ENCODE results near the gene SLC5A10. TPM values are rescaled to one million over a fixed set of nuclear protein-coding genes. Genes with fewer than 3 reads are reported as not detected.
A peak's percentile ranks its signal among the peaks of the same experiment; 100 is the strongest.

SLC5A10 gene
- total and polyA plus RNA-seq, 5 donors from 2014 or later: 0.05 to 0.23 (median 0.16) TPM; not detected in 1

GRCh38 chr17:18995220-18995619 is 43.3 kb downstream of the SLC5A10 start:
- peak overlapping the region in 1 of 4 donors; percentile 58 for H3K4me3 Mint-ChIP-seq

DNA sequence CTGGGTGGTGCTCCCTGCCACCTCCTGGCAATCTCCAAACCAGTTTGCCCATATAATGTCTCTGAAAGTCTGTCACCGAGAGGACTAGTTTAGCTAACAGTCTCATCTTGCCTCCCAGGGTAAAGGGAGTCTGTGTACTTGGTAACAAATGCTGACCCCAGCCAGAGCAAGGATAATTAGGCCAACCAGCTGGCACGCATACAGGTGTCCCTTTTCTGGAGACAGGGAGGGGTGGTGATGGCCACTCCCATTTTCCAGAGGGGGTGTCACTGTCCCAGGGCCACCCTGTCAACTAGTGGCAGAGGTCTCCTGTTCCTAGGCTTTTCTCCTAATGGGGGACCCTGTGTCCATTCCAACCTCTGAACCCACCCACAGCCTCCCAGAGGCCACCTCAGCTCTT is 44.5 kb downstream of the SLC5A10 start:
- no peak overlapping the region for H3K4me3 Mint-ChIP-seq
- peaks cover 19% of the 10 kb centered on the region for H3K4me1 ChIP-seq (ENCODE audit: control insufficient read depth, insufficient read depth, low read length, poor library complexity, severe bottlenecking)
- H3K9me3 Mint-ChIP-seq: peaks cover 0 to 9% (median 1%) of the 10 kb centered on the region in 7 donors
- no peaks in the 10 kb centered on the region for H3K27me3 Mint-ChIP-seq
- peaks cover 0 to 44% (median 19%) of the 10 kb centered on the region in 4 donors for H3K4me1 Mint-ChIP-seq
- H3K9me3 ChIP-seq (ENCODE audit: control insufficient read depth in 2 of 2, low read length in 2 of 2): peaks cover 6 to 7% of the 10 kb centered on the region in 2 experiments
- no peak overlapping the region for H3K27ac ChIP-seq (ENCODE audit: insufficient read depth, low read length, poor library complexity, severe bottlenecking)
- no peak overlapping the region for H3K4me3 ChIP-seq (ENCODE audit: low read depth, low read length)
- H3K27ac Mint-ChIP-seq: no peak overlapping the region
- no peaks in the 10 kb centered on the region for H3K27me3 ChIP-seq (ENCODE audit: control insufficient read depth, insufficient read depth, low read length)
- DNase-seq (no peak), ATAC-seq (ENCODE audit: low read depth in 2 of 2) (no peak)
- H3K36me3 Mint-ChIP-seq: peaks cover 27% of the 10 kb centered on the region
- peaks cover 18% of the 10 kb centered on the region for H3K36me3 ChIP-seq (ENCODE audit: control insufficient read depth, insufficient read depth, low read length)

More at GRCh38 chr17:18995220-18995619, 43.3 kb downstream of the SLC5A10 start:
- Histone ChIP-seq H3K9me3 (ENCODE audit: control insufficient read depth in 2 of 2, low read length in 2 of 2) (peaks cover 6 to 7% of the 10 kb centered on the region in 2 experiments), H3K36me3 (ENCODE audit: control insufficient read depth, insufficient read depth, low read length) (peaks cover 14% of the 10 kb centered on the region), H3K27me3 (ENCODE audit: control insufficient read depth, insufficient read depth, low read length) (no peaks in the 10 kb centered on the region), H3K27ac (ENCODE audit: insufficient read depth, low read length, poor library complexity, severe bottlenecking) (no peak overlapping the region), H3K4me1 (ENCODE audit: control insufficient read depth, insufficient read depth, low read length, poor library complexity, severe bottlenecking) (peaks cover 8% of the 10 kb centered on the region), H3K4me3 (ENCODE audit: low read depth, low read length) (no peak overlapping the region)
- Mint-ChIP-seq H3K27me3 (no peaks in the 10 kb centered on the region), H3K9me3 (peaks cover 0 to 9% (median 1%) of the 10 kb centered on the region in 7 donors), H3K36me3 (peaks cover 27% of the 10 kb centered on the region), H3K27ac (no peak overlapping the region), H3K4me1 (peaks cover 0 to 32% (median 13%) of the 10 kb centered on the region in 4 donors)
- DNase-seq (no peak), ATAC-seq (ENCODE audit: low read depth in 2 of 2) (no peak)

GRCh38 chr17:18997650-18998196 is 45.8 kb downstream of the SLC5A10 start:
- Mint-ChIP-seq H3K4me3 (no peak overlapping the region), H3K36me3 (peaks cover 27% of the 10 kb centered on the region), H3K27me3 (no peaks in the 10 kb centered on the region), H3K4me1 (peaks cover 0 to 54% (median 29%) of the 10 kb centered on the region in 4 donors), H3K27ac (peak overlapping the region; percentile 3 to 26 (median 20)), H3K9me3 (peaks cover 0 to 9% (median 1%) of the 10 kb centered on the region in 7 donors)
- Histone ChIP-seq H3K36me3 (ENCODE audit: control insufficient read depth, insufficient read depth, low read length) (peaks cover 20% of the 10 kb centered on the region), H3K27ac (ENCODE audit: insufficient read depth, low read length, poor library complexity, severe bottlenecking) (no peak overlapping the region), H3K27me3 (ENCODE audit: control insufficient read depth, insufficient read depth, low read length) (no peaks in the 10 kb centered on the region), H3K9me3 (ENCODE audit: control insufficient read depth in 2 of 2, low read length in 2 of 2) (peaks cover 6 to 7% of the 10 kb centered on the region in 2 experiments), H3K4me3 (ENCODE audit: low read depth, low read length) (no peak overlapping the region), H3K4me1 (ENCODE audit: control insufficient read depth, insufficient read depth, low read length, poor library complexity, severe bottlenecking) (peaks cover 29% of the 10 kb centered on the region)
- DNase-seq (no peak), ATAC-seq (ENCODE audit: low read depth in 2 of 2) (no peak)

GRCh38 chr17:18999394-18999793 is 47.4 kb downstream of the SLC5A10 start:
- Mint-ChIP-seq H3K9me3 (peaks cover 0 to 9% (median 1%) of the 10 kb centered on the region in 7 donors), H3K27ac (no peak overlapping the region), H3K4me1 (peaks cover 0 to 51% (median 25%) of the 10 kb centered on the region in 4 donors), H3K36me3 (peaks cover 16% of the 10 kb centered on the region), H3K27me3 (no peaks in the 10 kb centered on the region), H3K4me3 (no peak overlapping the region)
- H3K27ac ChIP-seq (ENCODE audit: insufficient read depth, low read length, poor library complexity, severe bottlenecking): no peak overlapping the region
- H3K4me3 ChIP-seq (ENCODE audit: low read depth, low read length): no peak overlapping the region
- no peak for DNase-seq
- no peaks in the 10 kb centered on the region for H3K27me3 ChIP-seq (ENCODE audit: control insufficient read depth, insufficient read depth, low read length)
- peaks cover 6 to 7% of the 10 kb centered on the region in 2 experiments for H3K9me3 ChIP-seq (ENCODE audit: control insufficient read depth in 2 of 2, low read length in 2 of 2)
- H3K4me1 ChIP-seq (ENCODE audit: control insufficient read depth, insufficient read depth, low read length, poor library complexity, severe bottlenecking): peaks cover 36% of the 10 kb centered on the region
- H3K36me3 ChIP-seq (ENCODE audit: control insufficient read depth, insufficient read depth, low read length): peaks cover 17% of the 10 kb centered on the region
- no peak for ATAC-seq (ENCODE audit: low read depth in 2 of 2)

DNA sequence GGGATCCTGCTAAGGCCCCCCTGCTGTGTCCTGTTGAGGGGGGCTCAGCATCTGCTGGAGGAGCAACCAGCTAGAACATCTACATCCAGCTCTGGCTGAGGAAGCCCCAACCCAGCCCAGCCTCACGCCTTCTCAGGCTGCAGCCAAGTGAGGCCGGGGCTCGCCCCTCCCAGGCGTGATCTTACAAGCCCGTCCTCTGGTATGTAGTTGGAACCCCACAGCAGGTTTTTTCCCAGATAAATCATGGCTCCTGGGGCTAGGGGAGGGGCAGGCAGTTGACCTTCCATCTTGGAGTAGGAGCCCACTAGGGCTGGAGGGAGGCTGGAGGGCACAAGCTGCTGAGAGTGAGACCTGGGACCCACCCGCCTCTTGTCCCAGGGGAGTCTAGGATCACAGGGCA is 47.9 kb downstream of the SLC5A10 start:
- no peak overlapping the region for H3K27ac Mint-ChIP-seq
- H3K4me1 ChIP-seq (ENCODE audit: control insufficient read depth, insufficient read depth, low read length, poor library complexity, severe bottlenecking): peaks cover 38% of the 10 kb centered on the region
- H3K4me3 Mint-ChIP-seq: peak overlapping the region in 1 of 4 donors; percentile 15
- no peak overlapping the region for H3K27ac ChIP-seq (ENCODE audit: insufficient read depth, low read length, poor library complexity, severe bottlenecking)
- H3K4me1 Mint-ChIP-seq: peaks cover 0 to 50% (median 24%) of the 10 kb centered on the region in 4 donors
- peaks cover 17% of the 10 kb centered on the region for H3K36me3 ChIP-seq (ENCODE audit: control insufficient read depth, insufficient read depth, low read length)
- H3K27me3 Mint-ChIP-seq: no peaks in the 10 kb centered on the region
- DNase-seq (no peak), ATAC-seq (ENCODE audit: low read depth in 2 of 2) (no peak)
- no peaks in the 10 kb centered on the region for H3K27me3 ChIP-seq (ENCODE audit: control insufficient read depth, insufficient read depth, low read length)
- no peak overlapping the region for H3K4me3 ChIP-seq (ENCODE audit: low read depth, low read length)
- H3K9me3 ChIP-seq (ENCODE audit: control insufficient read depth in 2 of 2, low read length in 2 of 2): peaks cover 6 to 7% of the 10 kb centered on the region in 2 experiments
- peaks cover 0 to 9% (median 1%) of the 10 kb centered on the region in 7 donors for H3K9me3 Mint-ChIP-seq
- peaks cover 14% of the 10 kb centered on the region for H3K36me3 Mint-ChIP-seq

DNA sequence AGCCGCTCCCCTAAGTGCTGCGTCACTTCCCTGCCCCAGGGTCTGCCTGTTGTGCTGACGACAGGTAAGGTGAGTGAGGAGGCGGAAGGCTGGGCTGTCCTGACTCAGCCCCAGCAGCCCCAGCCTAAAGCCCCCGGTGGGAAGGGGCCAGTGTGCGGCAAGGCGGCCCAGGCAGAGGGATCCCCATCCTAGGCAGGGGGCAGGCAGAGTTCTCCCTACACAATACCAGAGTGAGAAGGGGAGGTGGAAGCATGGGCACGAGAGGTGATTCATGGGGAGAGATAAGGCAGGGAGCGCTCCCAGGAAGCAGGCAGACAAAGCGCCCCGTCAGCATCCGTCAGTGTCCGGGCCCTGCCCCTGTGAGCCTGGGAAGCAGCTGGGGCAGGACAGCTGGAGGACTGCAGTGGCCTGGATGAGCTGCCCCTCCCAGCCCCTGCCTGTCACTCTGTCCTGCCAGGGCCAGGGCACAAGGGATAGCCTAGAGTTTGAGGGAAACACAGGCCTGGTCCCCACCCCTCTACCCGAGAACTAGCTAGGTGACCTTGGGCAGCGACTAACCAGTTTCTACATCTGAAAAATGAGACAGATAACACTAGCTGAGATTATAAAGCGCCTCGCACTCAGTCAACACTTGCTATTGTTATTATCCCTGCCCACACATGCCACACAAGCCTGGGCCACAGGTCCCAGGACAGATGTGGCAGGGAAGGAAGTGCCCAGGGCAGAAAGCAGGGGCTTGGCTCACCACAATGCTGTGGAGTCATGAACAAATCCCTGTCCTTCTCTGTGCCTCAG is 48.8 kb downstream of the SLC5A10 start:
- H3K27ac Mint-ChIP-seq: peak overlapping the region; percentile 7 to 84 (median 68)
- no peak for DNase-seq
- no peaks in the 10 kb centered on the region for H3K27me3 Mint-ChIP-seq
- H3K4me3 Mint-ChIP-seq: peak overlapping the region in 2 of 4 donors; percentile 66 to 75
- peaks cover 7% of the 10 kb centered on the region for H3K36me3 Mint-ChIP-seq
- no peaks in the 10 kb centered on the region for H3K27me3 ChIP-seq (ENCODE audit: control insufficient read depth, insufficient read depth, low read length)
- H3K9me3 ChIP-seq (ENCODE audit: control insufficient read depth in 2 of 2, low read length in 2 of 2): peaks cover 3 to 7% of the 10 kb centered on the region in 2 experiments
- H3K4me3 ChIP-seq (ENCODE audit: low read depth, low read length): no peak overlapping the region
- H3K4me1 Mint-ChIP-seq: peaks cover 0 to 45% (median 22%) of the 10 kb centered on the region in 4 donors
- H3K9me3 Mint-ChIP-seq: peaks cover 0 to 5% (median 1%) of the 10 kb centered on the region in 7 donors
- H3K36me3 ChIP-seq (ENCODE audit: control insufficient read depth, insufficient read depth, low read length): peaks cover 17% of the 10 kb centered on the region
- H3K27ac ChIP-seq (ENCODE audit: insufficient read depth, low read length, poor library complexity, severe bottlenecking): no peak overlapping the region
- no peak for ATAC-seq (ENCODE audit: low read depth in 2 of 2)
- H3K4me1 ChIP-seq (ENCODE audit: control insufficient read depth, insufficient read depth, low read length, poor library complexity, severe bottlenecking): peaks cover 42% of the 10 kb centered on the region

DNA sequence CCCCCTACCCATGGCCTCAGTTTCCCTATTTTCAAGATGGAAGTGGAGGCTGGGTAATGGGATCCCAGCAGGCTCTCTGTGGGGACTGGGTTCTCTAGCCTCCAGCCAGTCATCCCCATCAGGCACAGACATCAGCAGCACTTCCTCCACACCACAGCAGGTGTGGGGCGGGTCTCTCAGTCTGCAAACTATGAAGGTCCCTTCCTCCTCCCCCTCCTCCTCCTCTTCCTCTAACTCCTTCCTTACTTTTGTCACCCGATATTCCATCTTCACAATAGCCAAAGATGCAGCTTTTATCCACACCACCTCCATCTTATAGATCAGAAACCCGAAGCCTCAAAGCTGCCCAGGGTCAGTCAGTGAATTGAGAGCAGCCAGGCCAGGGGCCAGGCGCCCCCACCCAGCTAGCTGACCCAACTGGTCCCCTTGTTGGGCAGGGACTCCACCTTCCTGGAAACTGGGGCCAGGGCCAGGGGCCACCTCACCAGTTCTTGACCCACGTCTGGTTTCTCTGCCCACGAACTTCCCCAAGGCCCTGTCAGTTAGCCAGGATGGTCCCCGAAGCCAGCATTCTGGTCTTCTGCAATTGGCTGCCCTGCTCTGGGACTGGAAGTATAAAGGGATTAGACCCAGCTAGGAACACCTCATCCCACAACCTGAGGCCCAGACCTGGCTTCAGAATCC is 50.1 kb downstream of the SLC5A10 start:
- H3K36me3 Mint-ChIP-seq: peaks cover 3% of the 10 kb centered on the region
- Histone ChIP-seq H3K4me3 (ENCODE audit: low read depth, low read length) (peak overlapping the region; percentile 54), H3K27me3 (ENCODE audit: control insufficient read depth, insufficient read depth, low read length) (no peaks in the 10 kb centered on the region), H3K4me1 (ENCODE audit: control insufficient read depth, insufficient read depth, low read length, poor library complexity, severe bottlenecking) (peaks cover 42% of the 10 kb centered on the region), H3K27ac (ENCODE audit: insufficient read depth, low read length, poor library complexity, severe bottlenecking) (no peak overlapping the region), H3K9me3 (ENCODE audit: control insufficient read depth in 2 of 2, low read length in 2 of 2) (no peaks in the 10 kb centered on the region), H3K36me3 (ENCODE audit: control insufficient read depth, insufficient read depth, low read length) (peaks cover 10% of the 10 kb centered on the region)
- H3K27ac Mint-ChIP-seq: peak overlapping the region in 2 of 3 donors; percentile 67 to 68
- DNase-seq (peak in 1 of 3 donors; percentile 52), ATAC-seq (ENCODE audit: low read depth in 2 of 2) (no peak)
- no peaks in the 10 kb centered on the region for H3K27me3 Mint-ChIP-seq
- H3K4me1 Mint-ChIP-seq: peaks cover 0 to 45% (median 23%) of the 10 kb centered on the region in 4 donors
- peak overlapping the region; percentile 75 to 93 (median 87) for H3K4me3 Mint-ChIP-seq
- H3K9me3 Mint-ChIP-seq: no peaks in the 10 kb centered on the region

Measured in CD4-positive, CD25-positive, alpha-beta regulatory T cell (primary cell).